DND-41 (cell line): ENCODE data around the gene WNT8B.

Experiments
- ATAC-seq: fragments of 200-7000 bp; cut with Tn5 transposase; 3 replicates; pipeline ENCODE4 v1.9.1; 2021; ENCODE audit warnings: low read depth; ENCODE audit not compliant: insufficient read depth
- DNase-seq: peaks from one replicate; pipeline ENCODE4 v3.0.0-alpha.2; 2020
- H2AFZ ChIP-seq: 2 replicates; pipeline ENCODE4 v1.6.0; 2012; ENCODE audit warnings: low read depth, low read length
- H3K27ac ChIP-seq: 2 replicates; pipeline ENCODE4 v1.5.1; 2012; ENCODE audit warnings: low read length, inconsistent platforms
- H3K27me3 ChIP-seq: fragments of 200-600 bp; sonication (generic); 2 replicates; pipeline ENCODE4 v1.6.0; 2012; ENCODE audit warnings: low read length, mild to moderate bottlenecking, inconsistent platforms; ENCODE audit not compliant: insufficient read depth, poor library complexity
- H3K36me3 ChIP-seq: 2 replicates; pipeline ENCODE4 v1.5.1; 2012; ENCODE audit warnings: low read length, inconsistent platforms; ENCODE audit not compliant: insufficient read depth
- H3K4me1 ChIP-seq: 2 replicates; pipeline ENCODE4 v1.5.1; 2012; ENCODE audit warnings: mild to moderate bottlenecking, low read length; ENCODE audit not compliant: insufficient read depth
- H3K4me2 ChIP-seq: 2 replicates; pipeline ENCODE4 v1.6.0; 2012; ENCODE audit warnings: mild to moderate bottlenecking, moderate library complexity, low read length, inconsistent platforms; ENCODE audit not compliant: insufficient read depth
- H3K4me3 ChIP-seq, 2 experiments: fragments of 200-600 bp in 1 of 2; shearing (Covaris generic) in 1 of 2; 2 replicates each; pipeline ENCODE4 v1.5.1; 2012 to 2016; ENCODE audit warnings: inconsistent platforms in 2 of 2, low read length in 2 of 2, mild to moderate bottlenecking in 2 of 2, low read depth in 1 of 2, moderate library complexity in 1 of 2
- H3K79me2 ChIP-seq: 2 replicates; pipeline ENCODE4 v1.6.0; 2012; ENCODE audit warnings: low read length, inconsistent platforms; ENCODE audit not compliant: insufficient read depth
- H3K9ac ChIP-seq: 2 replicates; pipeline ENCODE4 v1.6.0; 2012; ENCODE audit warnings: low read depth, mild to moderate bottlenecking, inconsistent platforms, low read length, moderate library complexity
- H3K9me3 ChIP-seq: 2 replicates; pipeline ENCODE4 v1.5.1; 2012; ENCODE audit warnings: low read length, moderate library complexity, mild to moderate bottlenecking, inconsistent platforms; ENCODE audit not compliant: insufficient read depth, severe bottlenecking
- H4K20me1 ChIP-seq: 2 replicates; pipeline ENCODE4 v1.6.0; 2012; ENCODE audit warnings: low read length; ENCODE audit not compliant: insufficient read depth
- EZH2 ChIP-seq: IDR thresholded peaks from 3 replicates; pipeline ENCODE4 v1.6.1; 2012; ENCODE audit warnings: borderline replicate concordance, low read depth, mild to moderate bottlenecking, moderate library complexity, low read length, inconsistent platforms; ENCODE audit not compliant: severe bottlenecking
- TF ChIP-seq, protein P1 (sequence below): IDR thresholded peaks from 2 replicates; pipeline ENCODE4 v1.5.1; 2012; ENCODE audit warnings: borderline replicate concordance, low read length, moderate library complexity, mild to moderate bottlenecking; ENCODE audit not compliant: poor library complexity, severe bottlenecking; ENCODE audit errors: extremely low read depth

Gene WNT8B

DNA sequence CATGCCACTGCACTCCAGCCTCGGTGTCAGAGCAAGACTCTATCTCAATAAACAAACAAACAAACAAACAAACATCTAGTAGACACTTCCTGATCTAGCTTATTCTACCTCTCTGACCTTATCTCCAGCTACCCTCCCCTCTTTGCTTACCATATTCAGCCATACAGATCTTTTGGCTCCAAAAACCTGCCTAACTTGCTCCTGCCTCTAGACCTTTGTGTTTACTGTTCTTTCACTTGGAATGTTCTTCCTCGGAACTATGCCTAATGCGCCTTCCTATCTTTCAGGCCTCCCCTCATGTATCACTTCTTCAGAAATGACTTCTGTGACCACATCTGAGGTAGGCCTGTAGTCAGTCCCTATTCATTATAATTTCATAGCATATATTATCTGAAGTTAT is 20.3 kb upstream of the WNT8B start:
- ATAC-seq (no peak), DNase-seq (no peak)
- no peak overlapping the region for H2AFZ ChIP-seq
- H3K4me1 ChIP-seq, result no peaks in the 10 kb centered on the region
- H3K9ac ChIP-seq, result no peak overlapping the region
- no peaks in the 10 kb centered on the region for H3K36me3 ChIP-seq
- no peak overlapping the region for H3K27ac ChIP-seq
- no peak overlapping the region for H3K4me3 ChIP-seq
- H3K9me3 ChIP-seq, result no peaks in the 10 kb centered on the region
- TF ChIP-seq EZH2, result no peak
- TF ChIP-seq, protein P1, sequence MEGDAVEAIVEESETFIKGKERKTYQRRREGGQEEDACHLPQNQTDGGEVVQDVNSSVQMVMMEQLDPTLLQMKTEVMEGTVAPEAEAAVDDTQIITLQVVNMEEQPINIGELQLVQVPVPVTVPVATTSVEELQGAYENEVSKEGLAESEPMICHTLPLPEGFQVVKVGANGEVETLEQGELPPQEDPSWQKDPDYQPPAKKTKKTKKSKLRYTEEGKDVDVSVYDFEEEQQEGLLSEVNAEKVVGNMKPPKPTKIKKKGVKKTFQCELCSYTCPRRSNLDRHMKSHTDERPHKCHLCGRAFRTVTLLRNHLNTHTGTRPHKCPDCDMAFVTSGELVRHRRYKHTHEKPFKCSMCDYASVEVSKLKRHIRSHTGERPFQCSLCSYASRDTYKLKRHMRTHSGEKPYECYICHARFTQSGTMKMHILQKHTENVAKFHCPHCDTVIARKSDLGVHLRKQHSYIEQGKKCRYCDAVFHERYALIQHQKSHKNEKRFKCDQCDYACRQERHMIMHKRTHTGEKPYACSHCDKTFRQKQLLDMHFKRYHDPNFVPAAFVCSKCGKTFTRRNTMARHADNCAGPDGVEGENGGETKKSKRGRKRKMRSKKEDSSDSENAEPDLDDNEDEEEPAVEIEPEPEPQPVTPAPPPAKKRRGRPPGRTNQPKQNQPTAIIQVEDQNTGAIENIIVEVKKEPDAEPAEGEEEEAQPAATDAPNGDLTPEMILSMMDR, result no peak
- no peaks in the 10 kb centered on the region for H4K20me1 ChIP-seq
- no peaks in the 10 kb centered on the region for H3K79me2 ChIP-seq
- no peaks in the 10 kb centered on the region for H3K27me3 ChIP-seq
- no peak overlapping the region for H3K4me2 ChIP-seq

DNA sequence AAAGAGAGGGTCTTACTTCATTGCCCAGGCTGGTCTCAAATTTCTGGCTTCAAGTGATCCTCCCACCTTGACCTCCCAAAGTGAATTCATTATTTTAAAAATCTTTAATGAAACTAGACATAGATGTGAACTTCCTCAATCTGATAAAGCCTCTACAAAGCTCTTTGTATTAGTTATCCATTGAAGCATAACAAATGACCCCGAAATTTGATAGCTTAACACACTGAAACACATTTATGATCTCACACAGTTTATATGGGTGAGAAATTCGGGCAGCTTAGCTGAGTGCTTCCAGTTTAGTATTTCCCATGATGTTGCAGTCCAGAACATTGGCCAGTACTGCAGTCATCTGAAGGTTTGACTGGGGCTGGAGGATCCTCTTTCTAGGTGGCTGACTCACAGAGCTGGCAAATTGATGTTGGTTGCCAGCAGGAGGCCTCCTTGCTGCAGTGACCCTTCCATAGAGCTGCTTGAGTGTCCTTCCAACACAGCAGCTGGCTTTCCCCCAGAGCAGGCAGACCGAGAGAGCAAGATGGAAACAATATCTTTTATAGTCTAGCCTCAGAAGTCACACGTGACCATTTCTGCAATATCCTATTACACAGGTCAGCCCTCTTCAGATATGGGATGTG is 16.6 kb upstream of the WNT8B start:
- no peak for DNase-seq
- H3K4me3 ChIP-seq, result no peak overlapping the region
- no peaks in the 10 kb centered on the region for H3K9me3 ChIP-seq
- ATAC-seq, result no peak
- no peaks in the 10 kb centered on the region for H3K4me1 ChIP-seq
- no peaks in the 10 kb centered on the region for H4K20me1 ChIP-seq
- H2AFZ ChIP-seq, result no peak overlapping the region
- TF ChIP-seq EZH2, result no peak
- TF ChIP-seq, protein P1, result no peak
- no peaks in the 10 kb centered on the region for H3K36me3 ChIP-seq
- no peak overlapping the region for H3K4me2 ChIP-seq
- H3K27me3 ChIP-seq, result no peaks in the 10 kb centered on the region
- no peak overlapping the region for H3K9ac ChIP-seq
- no peak overlapping the region for H3K27ac ChIP-seq
- H3K79me2 ChIP-seq, result no peaks in the 10 kb centered on the region

DNA sequence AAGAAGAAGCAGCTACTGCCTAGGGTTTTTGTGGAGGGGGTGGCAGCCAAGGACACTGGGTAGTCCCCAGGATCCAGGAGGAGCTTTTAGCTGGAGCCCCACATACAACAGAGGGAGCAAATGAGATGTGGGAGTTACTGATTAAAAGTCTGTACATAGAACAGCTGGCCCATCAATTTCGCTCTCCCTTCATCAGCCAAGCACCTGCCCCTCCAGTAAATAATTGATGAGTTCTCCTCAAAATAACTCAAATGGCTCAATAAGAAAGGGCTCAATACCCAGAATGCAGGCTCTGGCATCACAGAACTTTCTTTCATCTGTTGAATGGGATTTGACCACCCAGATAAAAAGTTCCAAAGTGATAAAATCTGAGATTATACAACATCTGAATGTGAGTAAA is 15.1 kb upstream of the WNT8B start:
- H3K9ac ChIP-seq, result no peak overlapping the region
- no peak for DNase-seq
- no peaks in the 10 kb centered on the region for H3K4me1 ChIP-seq
- no peaks in the 10 kb centered on the region for H4K20me1 ChIP-seq
- ATAC-seq, result no peak
- no peak overlapping the region for H3K4me3 ChIP-seq
- no peaks in the 10 kb centered on the region for H3K9me3 ChIP-seq
- H3K79me2 ChIP-seq, result no peaks in the 10 kb centered on the region
- H2AFZ ChIP-seq, result no peak overlapping the region
- H3K27me3 ChIP-seq, result no peaks in the 10 kb centered on the region
- no peaks in the 10 kb centered on the region for H3K36me3 ChIP-seq
- H3K4me2 ChIP-seq, result no peak overlapping the region
- no peak overlapping the region for H3K27ac ChIP-seq
- no peak for TF ChIP-seq EZH2
- TF ChIP-seq, protein P1, result no peak

DNA sequence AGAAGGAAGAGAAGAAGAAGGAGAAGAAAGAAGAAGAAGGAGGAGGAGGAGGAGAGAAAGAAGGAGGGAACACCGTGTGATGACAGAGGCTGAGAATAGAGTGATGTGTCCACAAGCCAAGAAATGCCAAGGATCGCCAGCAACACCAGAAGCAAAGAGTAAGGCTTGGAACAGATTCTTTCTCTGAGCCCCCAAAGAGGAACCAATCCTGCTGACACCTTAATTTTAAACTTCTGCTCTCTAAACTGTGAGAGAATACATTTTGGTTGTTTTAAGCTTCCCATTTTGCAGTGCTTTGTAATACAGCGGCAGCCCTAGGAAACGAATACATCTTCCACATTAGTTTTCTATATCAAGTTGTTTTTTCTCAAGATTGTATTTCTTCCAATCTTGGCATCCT is 13.9 kb upstream of the WNT8B start:
- no peaks in the 10 kb centered on the region for H3K79me2 ChIP-seq
- no peak overlapping the region for H3K4me2 ChIP-seq
- no peaks in the 10 kb centered on the region for H4K20me1 ChIP-seq
- no peak overlapping the region for H3K27ac ChIP-seq
- no peak for TF ChIP-seq EZH2
- TF ChIP-seq, protein P1, result no peak
- no peaks in the 10 kb centered on the region for H3K9me3 ChIP-seq
- H3K27me3 ChIP-seq, result no peaks in the 10 kb centered on the region
- DNase-seq (no peak), ATAC-seq (no peak)
- no peak overlapping the region for H2AFZ ChIP-seq
- H3K36me3 ChIP-seq, result no peaks in the 10 kb centered on the region
- no peak overlapping the region for H3K9ac ChIP-seq
- no peaks in the 10 kb centered on the region for H3K4me1 ChIP-seq
- no peak overlapping the region for H3K4me3 ChIP-seq
